HG03575 (cell line): Measurements from ENCODE around the gene GPHB5.

Source experiments
- ATAC-seq: cut with Tn5 transposase; IDR thresholded peaks from one replicate; pipeline ENCODE4 v1.9.1; 2021; ENCODE audit not compliant: unreplicated experiment, insufficient number of reproducible peaks, low FRiP score; ENCODE audit errors: extremely low read depth

GPHB5 gene

GRCh38 chr14:63269561-63270225 lies 49.0 kb downstream of the GPHB5 start:
- ATAC-seq = no peak

GRCh38 chr14:63268771-63269170 lies 50.0 kb downstream of the GPHB5 start:
- ATAC-seq = no peak

- no peak for ATAC-seq
Measured at GRCh38 chr14:63267171-63267570, 51.6 kb downstream of the GPHB5 start.

DNA sequence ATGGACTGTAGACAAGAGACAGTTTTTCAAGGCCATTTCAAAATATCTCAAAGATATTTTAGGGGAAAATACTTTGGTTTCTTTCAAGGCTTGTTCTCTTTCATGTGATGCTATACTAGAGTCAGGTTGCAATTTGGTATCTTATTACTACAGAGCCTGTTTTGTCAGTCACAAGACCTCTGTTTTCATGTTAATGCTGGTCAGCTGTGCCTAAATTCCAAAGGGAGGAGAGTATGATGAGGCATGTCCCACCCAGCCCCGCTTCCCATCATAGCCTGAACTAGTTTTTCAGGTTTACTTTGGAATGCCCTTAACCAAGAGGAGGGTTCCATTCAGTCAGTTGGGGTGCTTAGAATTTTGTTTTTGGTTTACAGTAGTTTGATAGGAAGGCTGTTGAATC lies 52.6 kb downstream of the GPHB5 start:
- ATAC-seq = no peak
